Measurements from ENCODE around the gene IGLL1. TPM values are rescaled to one million over a fixed set of nuclear protein-coding genes. Genes with fewer than 3 reads are reported as not detected.
"Not testable (repeated sequence)": the region's sequence is repeated elsewhere in the genome, so short reads cannot be mapped to it uniquely, and the experiment has no call there.

The IGLL1 gene
- total and polyA plus RNA-seq, 2 experiments from 2014 or later = not detected

GRCh38 chr22:23564276-23564675 is 15.8 kb downstream of the IGLL1 start:
- Histone ChIP-seq H2AFZ (no peak overlapping the region), H3K27ac (no peak overlapping the region), H3K9me2 (replicated peaks; ENCODE audit: insufficient read depth) (no peaks in the 10 kb centered on the region), H3K9me3 (ENCODE audit: low read depth) (no peaks in the 10 kb centered on the region), H3K4me2 (no peak overlapping the region), H3K79me2 (no peaks in the 10 kb centered on the region), H3K4me1 (ENCODE audit: insufficient read depth) (peaks cover 9% of the 10 kb centered on the region), H3K4me3 (no peak overlapping the region), H4K20me1 (ENCODE audit: insufficient read depth, poor library complexity, severe bottlenecking) (no peaks in the 10 kb centered on the region), H3K36me3 (replicated peaks; ENCODE audit: insufficient read depth, low read depth) (no peaks in the 10 kb centered on the region), H3K27me3 (no peaks in the 10 kb centered on the region)
- 87% methylated on average over 7 of the region's 7 CpGs for WGBS (ENCODE audit: low lambda C conversion rate, missing lambda C conversion rate)
- TF ChIP-seq EZH2phosphoT487 (IDR thresholded peaks at IDR 0.05; ENCODE audit: low read depth, severe bottlenecking, unreplicated experiment) = no peak
- TF ChIP-seq EZH2 (IDR thresholded peaks at IDR 0.05; ENCODE audit: borderline replicate concordance) = no peak
- no peak for TF ChIP-seq CTCF (IDR thresholded peaks at IDR 0.05; ENCODE audit: poor library complexity)
- DNase-seq (ENCODE audit: low spot score) = no peak

GRCh38 chr22:23563111-23563510 is 17.0 kb downstream of the IGLL1 start:
- no peaks in the 10 kb centered on the region for H3K79me2 ChIP-seq
- no peak overlapping the region for H3K27ac ChIP-seq
- no peak for DNase-seq (ENCODE audit: low spot score)
- H2AFZ ChIP-seq = no peak overlapping the region
- H3K27me3 ChIP-seq = no peaks in the 10 kb centered on the region
- no peaks in the 10 kb centered on the region for H4K20me1 ChIP-seq (ENCODE audit: insufficient read depth, poor library complexity, severe bottlenecking)
- H3K4me2 ChIP-seq = no peak overlapping the region
- 90% methylated on average over 9 of the region's 9 CpGs for WGBS (ENCODE audit: low lambda C conversion rate, missing lambda C conversion rate)
- H3K36me3 ChIP-seq (replicated peaks; ENCODE audit: insufficient read depth, low read depth) = no peaks in the 10 kb centered on the region
- peaks cover 9% of the 10 kb centered on the region for H3K4me1 ChIP-seq (ENCODE audit: insufficient read depth)
- TF ChIP-seq EZH2 (IDR thresholded peaks at IDR 0.05; ENCODE audit: borderline replicate concordance) = no peak
- no peak for TF ChIP-seq CTCF (IDR thresholded peaks at IDR 0.05; ENCODE audit: poor library complexity)
- no peak for TF ChIP-seq EZH2phosphoT487 (IDR thresholded peaks at IDR 0.05; ENCODE audit: low read depth, severe bottlenecking, unreplicated experiment)
- no peak overlapping the region for H3K4me3 ChIP-seq
- H3K9me2 ChIP-seq (replicated peaks; ENCODE audit: insufficient read depth) = no peaks in the 10 kb centered on the region
- H3K9me3 ChIP-seq (ENCODE audit: low read depth) = no peaks in the 10 kb centered on the region

- 85% methylated on average over 4 of the region's 4 CpGs for WGBS (ENCODE audit: low lambda C conversion rate, missing lambda C conversion rate)
- no peak for TF ChIP-seq CTCF (IDR thresholded peaks at IDR 0.05; ENCODE audit: poor library complexity)
- TF ChIP-seq EZH2phosphoT487 (IDR thresholded peaks at IDR 0.05; ENCODE audit: low read depth, severe bottlenecking, unreplicated experiment) = no peak
- TF ChIP-seq EZH2 (IDR thresholded peaks at IDR 0.05; ENCODE audit: borderline replicate concordance) = no peak
- Histone ChIP-seq H3K27ac (no peak overlapping the region), H3K4me3 (no peak overlapping the region), H3K4me2 (no peak overlapping the region), H4K20me1 (ENCODE audit: insufficient read depth, poor library complexity, severe bottlenecking) (no peaks in the 10 kb centered on the region), H3K4me1 (ENCODE audit: insufficient read depth) (peaks cover 9% of the 10 kb centered on the region), H3K9me2 (replicated peaks; ENCODE audit: insufficient read depth) (no peaks in the 10 kb centered on the region), H3K36me3 (replicated peaks; ENCODE audit: insufficient read depth, low read depth) (no peaks in the 10 kb centered on the region), H3K79me2 (no peaks in the 10 kb centered on the region), H3K27me3 (no peaks in the 10 kb centered on the region), H2AFZ (no peak overlapping the region), H3K9me3 (ENCODE audit: low read depth) (no peaks in the 10 kb centered on the region)
- no peak for DNase-seq (ENCODE audit: low spot score)
Observed at GRCh38 chr22:23562186-23562585, 17.9 kb downstream of the IGLL1 start.

- not testable (repeated sequence) for H4K20me1 ChIP-seq (ENCODE audit: insufficient read depth, poor library complexity, severe bottlenecking); H3K9me3 ChIP-seq (ENCODE audit: low read depth); H3K27me3 ChIP-seq; H3K27ac ChIP-seq; H2AFZ ChIP-seq; DNase-seq (ENCODE audit: low spot score); H3K9me2 ChIP-seq (replicated peaks; ENCODE audit: insufficient read depth); H3K79me2 ChIP-seq; H3K4me3 ChIP-seq; H3K36me3 ChIP-seq (replicated peaks; ENCODE audit: insufficient read depth, low read depth); H3K4me2 ChIP-seq; H3K4me1 ChIP-seq (ENCODE audit: insufficient read depth)
- WGBS (ENCODE audit: low lambda C conversion rate, missing lambda C conversion rate) = 96% methylated on average over 4 of the region's 24 CpGs
Observed at GRCh38 chr22:23561025-23561510, 19.0 kb downstream of the IGLL1 start.

- not testable (repeated sequence) for DNase-seq (ENCODE audit: low spot score); H3K9me2 ChIP-seq (replicated peaks; ENCODE audit: insufficient read depth); H3K4me3 ChIP-seq; H3K4me1 ChIP-seq (ENCODE audit: insufficient read depth); H3K36me3 ChIP-seq (replicated peaks; ENCODE audit: insufficient read depth, low read depth); H3K4me2 ChIP-seq; H2AFZ ChIP-seq; H3K79me2 ChIP-seq; H3K9me3 ChIP-seq (ENCODE audit: low read depth); H3K27ac ChIP-seq; H4K20me1 ChIP-seq (ENCODE audit: insufficient read depth, poor library complexity, severe bottlenecking); H3K27me3 ChIP-seq
- 81% methylated on average over 1 of the region's 1 CpG for WGBS (ENCODE audit: low lambda C conversion rate, missing lambda C conversion rate)
Observed at GRCh38 chr22:23560215-23560614, 19.9 kb downstream of the IGLL1 start.
